ENCODE measurements around the gene ANKRD31.
"Not testable (repeated sequence)": the region's sequence is repeated elsewhere in the genome, so short reads cannot be mapped to it uniquely, and the experiment has no call there.

The ANKRD31 gene

GRCh38 chr5:75138689-75139088 is 98.0 kb downstream of the ANKRD31 start:
- no peak for DNase-seq

- DNase-seq: no peak
Observed at GRCh38 chr5:75130818-75131349, 105.8 kb downstream of the ANKRD31 start.

- DNase-seq: no peak
Observed at GRCh38 chr5:75116856-75117255, 119.8 kb downstream of the ANKRD31 start.

- DNase-seq: not testable (repeated sequence)
Observed at GRCh38 chr5:75114311-75114710, 122.4 kb downstream of the ANKRD31 start.

- DNase-seq: no peak
Observed at GRCh38 chr5:75113354-75114113, 123.1 kb downstream of the ANKRD31 start.

GRCh38 chr5:75108931-75109596 is 127.6 kb downstream of the ANKRD31 start:
- DNase-seq: no peak

GRCh38 chr5:75108515-75108914 is 128.2 kb downstream of the ANKRD31 start:
- DNase-seq: no peak

GRCh38 chr5:75095956-75096355 is 140.7 kb downstream of the ANKRD31 start:
- not testable (repeated sequence) for DNase-seq

- no peak for DNase-seq
Observed at GRCh38 chr5:75091597-75091996, 145.1 kb downstream of the ANKRD31 start.

- DNase-seq: no peak
Observed at GRCh38 chr5:75089662-75090061, 147.0 kb downstream of the ANKRD31 start.

GRCh38 chr5:75089137-75089536 is 147.5 kb downstream of the ANKRD31 start:
- no peak for DNase-seq

GRCh38 chr5:75088648-75089047 is 148.0 kb downstream of the ANKRD31 start:
- no peak for DNase-seq

- DNase-seq: no peak
Observed at GRCh38 chr5:75081510-75081909, 155.2 kb downstream of the ANKRD31 start.

GRCh38 chr5:75079346-75079745 is 157.3 kb downstream of the ANKRD31 start:
- not testable (repeated sequence) for DNase-seq

- peak; percentile 2 to 3 for DNase-seq
Observed at GRCh38 chr5:75078027-75078426, 158.7 kb downstream of the ANKRD31 start.

GRCh38 chr5:75072061-75072460 is 164.6 kb downstream of the ANKRD31 start:
- no peak for DNase-seq

- DNase-seq: no peak
Observed at GRCh38 chr5:75071100-75071499, 165.6 kb downstream of the ANKRD31 start.

GRCh38 chr5:75067434-75067833 is 169.2 kb downstream of the ANKRD31 start:
- no peak for DNase-seq

- DNase-seq: no peak
Observed at GRCh38 chr5:75062925-75063531, 173.7 kb downstream of the ANKRD31 start.

GRCh38 chr5:75059912-75060545 is 176.6 kb downstream of the ANKRD31 start:
- no peak for DNase-seq

GRCh38 chr5:75058986-75059535 is 177.6 kb downstream of the ANKRD31 start:
- DNase-seq: no peak

GRCh38 chr5:75057561-75057960 is 179.1 kb downstream of the ANKRD31 start:
- DNase-seq: no peak

GRCh38 chr5:75055727-75056144 is 180.9 kb downstream of the ANKRD31 start:
- DNase-seq: no peak

All from NCI-H1930 (cell line).